A673 (cell line): ENCODE data around the gene HEYL.

ENCODE experiments used
- CTCF ChIP-seq: fragments of 300-800, 200-600 bp; sonication (generic); conservative IDR thresholded peaks from 2 replicates; pipeline ENCODE4 v1.5.1; 2017; ENCODE audit warnings: low read depth, mild to moderate bottlenecking, antibody characterized with exemption, low read length, moderate library complexity, mixed read lengths
- EZH2 ChIP-seq: fragments of 200-600 bp; sonication (generic); IDR thresholded peaks from 2 replicates; pipeline ENCODE4 v1.6.1; 2017; ENCODE audit warnings: borderline replicate concordance, low read depth, mild to moderate bottlenecking, mixed read lengths, antibody characterized with exemption, low read length; ENCODE audit not compliant: poor library complexity, severe bottlenecking

GRCh38 chr1:39676948-39677548, 37.6 kb upstream of the HEYL start:
- TF ChIP-seq CTCF, result no peak
- TF ChIP-seq EZH2, result no peak
